HepG2 (cell line): ENCODE results near the gene SIRT5. TPM values are rescaled to one million over a fixed set of nuclear protein-coding genes. Genes with fewer than 3 reads are reported as not detected.

Experiments used
- ARNT2 ChIP-seq: sonication (generic); formaldehyde crosslinking; IDR thresholded peaks from 2 replicates; pipeline ENCODE4 v1.8.0; 2022; ENCODE audit warnings: mild to moderate bottlenecking, low read depth, missing genetic modification reagents, moderate library complexity
- CENPT ChIP-seq: sonication (generic); formaldehyde crosslinking; IDR thresholded peaks from 2 replicates; pipeline ENCODE4 v1.8.0; 2022; ENCODE audit warnings: low read depth, mild to moderate bottlenecking, moderate library complexity, missing genetic modification reagents
- HIC2 ChIP-seq: sonication (generic); formaldehyde crosslinking; IDR thresholded peaks from 2 replicates; pipeline ENCODE4 v1.9.0; 2022; ENCODE audit warnings: low read depth, missing genetic modification reagents
- IKZF5 ChIP-seq: IDR thresholded peaks from 2 replicates; pipeline ENCODE4 v1.6.1; 2018; ENCODE audit warnings: missing genetic modification reagents, mild to moderate bottlenecking, missing compliant biosample characterization
- MZF1 ChIP-seq: sonication (generic); formaldehyde crosslinking; IDR thresholded peaks from 2 replicates; pipeline ENCODE4 v1.8.1; 2023; ENCODE audit warnings: mild to moderate bottlenecking, missing genetic modification reagents, borderline replicate concordance
- PATZ1 ChIP-seq: sonication (generic); formaldehyde crosslinking; IDR thresholded peaks from 2 replicates; pipeline ENCODE4 v1.4.0; 2020; ENCODE audit warnings: missing genetic modification reagents
- PBX3 ChIP-seq: sonication (generic); formaldehyde crosslinking; IDR thresholded peaks from 2 replicates; pipeline ENCODE4 v1.8.1; 2023; ENCODE audit warnings: missing genetic modification reagents, inconsistent platforms, borderline replicate concordance
- PHB2 ChIP-seq: fragments of 450-650 bp; IDR thresholded peaks from 2 replicates; pipeline ENCODE4 v1.6.1; 2018; ENCODE audit not compliant: partially characterized antibody
- PHF21A ChIP-seq: sonication (generic); formaldehyde crosslinking; IDR thresholded peaks from 2 replicates; pipeline ENCODE4 v1.5.0; 2020; ENCODE audit warnings: mild to moderate bottlenecking, missing genetic modification reagents
- REST ChIP-seq, 2 experiments: IDR thresholded peaks; 2 replicates each; pipeline ENCODE4 v1.6.1; 2011 to 2012; ENCODE audit warnings: low read length in 2 of 2, borderline replicate concordance in 1 of 2, low read depth in 1 of 2, mild to moderate bottlenecking in 1 of 2, moderate library complexity in 1 of 2
- SOX6 ChIP-seq, 2 experiments: fragments of 450-650 bp in 1 of 2; sonication (generic) in 1 of 2; formaldehyde crosslinking in 1 of 2; IDR thresholded peaks; 2 replicates each; pipeline versions ENCODE4 v1.4.0 to v1.6.1; 2017 to 2020; ENCODE audit warnings: antibody characterized with exemption in 1 of 2, mild to moderate bottlenecking in 1 of 2, missing genetic modification reagents in 1 of 2
- SP5 ChIP-seq: IDR thresholded peaks from 2 replicates; pipeline ENCODE4 v1.6.1; 2016; ENCODE audit warnings: low read depth, borderline replicate concordance
- TOE1 ChIP-seq: sonication (generic); formaldehyde crosslinking; IDR thresholded peaks from 2 replicates; pipeline ENCODE4 v1.4.0; 2020; ENCODE audit warnings: mild to moderate bottlenecking, missing genetic modification reagents
- ZFP62 ChIP-seq: sonication (generic); formaldehyde crosslinking; IDR thresholded peaks from 2 replicates; pipeline ENCODE4 v1.4.0; 2020; ENCODE audit warnings: missing genetic modification reagents
- ZNF354B ChIP-seq: sonication (generic); formaldehyde crosslinking; IDR thresholded peaks from 2 replicates; pipeline ENCODE4 v1.8.0; 2022; ENCODE audit warnings: mild to moderate bottlenecking, missing genetic modification reagents
- ZNF557 ChIP-seq: sonication (generic); formaldehyde crosslinking; IDR thresholded peaks from 2 replicates; pipeline ENCODE4 v1.4.0; 2020; ENCODE audit warnings: missing genetic modification reagents
- ZNF562 ChIP-seq: sonication (generic); formaldehyde crosslinking; IDR thresholded peaks from 2 replicates; pipeline ENCODE4 v1.8.0; 2022; ENCODE audit warnings: missing genetic modification reagents, borderline replicate concordance
- ZNF639 ChIP-seq: conservative IDR thresholded peaks from 2 replicates; pipeline ENCODE4 v1.6.1; 2018; ENCODE audit warnings: missing genetic modification reagents
- ZNF672 ChIP-seq: sonication (generic); formaldehyde crosslinking; IDR thresholded peaks from 2 replicates; pipeline ENCODE4 v1.8.1; 2022; ENCODE audit warnings: missing genetic modification reagents
- polyA plus RNA-seq, 8 experiments: library from polyadenylated mRNA; depleted of rRNA in 3 of 8; stranded (reverse) in 7 of 8; unstranded in 1 of 8; fragments of >200 nt; fragmentation: Illumina TruSeq in 4 of 8; extraction: Trizol in 4 of 8; gene quantifications; 2 replicates each; pipeline versions ENCODE4 v1.2.1 to v1.2.3, GENCODE V29; 2011 to 2016; ENCODE audit warnings: low read depth in 4 of 8, missing spikeins in 1 of 8, mixed read lengths in 1 of 8; ENCODE audit not compliant: insufficient read depth in 1 of 8
- total RNA-seq, 5 experiments: library from RNA; depleted of rRNA; stranded (reverse); fragments of >200 nt; fragmentation: Illumina TruSeq; extraction: Trizol; gene quantifications; 2 replicates each; pipeline ENCODE4 v1.2.3, GENCODE V29; 2016; ENCODE audit warnings: low read depth in 1 of 5

SIRT5 gene
- total and polyA plus RNA-seq, 2 of the 13 experiments (the other 11 are each of a cell fraction or from before 2014, with no cell fraction given): 14.1 to 16.6 TPM

- TF ChIP-seq IKZF5 (no peak), ZNF557 (CRISPR knock-in tag) (no peak), ZNF562 (CRISPR knock-in tag) (no peak), ZFP62 (CRISPR knock-in tag) (no peak), ZNF639 (CRISPR knock-in tag) (no peak), ZNF672 (CRISPR knock-in tag) (peak; percentile 21; the same call in 1 of the 2 replicates), HIC2 (CRISPR knock-in tag) (no peak), SOX6 (IDR thresholded peaks at IDR 0.05) (no peak), SOX6 (CRISPR knock-in tag; IDR thresholded peaks at IDR 0.05) (no peak), SP5 (no peak), MZF1 (CRISPR knock-in tag) (no peak), PBX3 (CRISPR knock-in tag) (no peak), PHB2 (no peak), ZNF354B (CRISPR knock-in tag) (no peak), TOE1 (CRISPR knock-in tag) (no peak), PATZ1 (CRISPR knock-in tag) (no peak), ARNT2 (CRISPR knock-in tag) (no peak), REST (IDR thresholded peaks at IDR 0.05; ENCODE audit: borderline replicate concordance in 1 of 2, low read depth in 1 of 2, low read length in 2 of 2) (no peak), CENPT (CRISPR knock-in tag) (no peak), PHF21A (CRISPR knock-in tag) (no peak)
Observed at GRCh38 chr6:13573669-13574110, 711 bp upstream of the SIRT5 start (continued).
